HEK293 (cell line): ENCODE data around the gene HEG1.

ENCODE experiments used
- CTCF ChIA-PET: fragments of 350-600 bp; formaldehyde crosslinking; extraction: SDS; loops from one replicate; lab custom pipeline; 2021; ENCODE audit warnings: antibody characterized with exemption; lab: Yijun Ruan, JAX
- POLR2A ChIA-PET: fragments of 300-600 bp; formaldehyde crosslinking; extraction: SDS; loops from one replicate; lab custom pipeline; 2020; ENCODE audit warnings: antibody characterized with exemption, inconsistent platforms; lab: Yijun Ruan, JAX
- H3K27ac ChIP-seq: fragments of 200-500 bp; sonication (Bioruptor generic); 2 replicates; pipeline ENCODE4 v1.5.1; 2014; ENCODE audit warnings: low read depth, low read length, control low read depth, inconsistent platforms; ENCODE audit errors: extremely low read depth
- H3K36me3 ChIP-seq, 2 experiments: fragments of 200-500 bp in 1 of 2; sonication (Bioruptor generic) in 1 of 2; 1 replicate in 1 of 2; 2 replicates in 1 of 2; pipeline ENCODE4 v1.5.1; 2014 to 2017; ENCODE audit warnings: inconsistent platforms in 2 of 2, low read length in 2 of 2; ENCODE audit not compliant: control insufficient read depth in 2 of 2, insufficient read depth in 1 of 2
- H3K4me1 ChIP-seq: fragments of 200-500 bp; sonication (Bioruptor generic); 2 replicates; pipeline ENCODE4 v1.5.1; 2014; ENCODE audit warnings: mild to moderate bottlenecking, low read length, inconsistent platforms; ENCODE audit not compliant: control insufficient read depth, insufficient read depth
- H3K4me3 ChIP-seq: 2 replicates; pipeline ENCODE4 v1.5.1; 2011; ENCODE audit warnings: low read depth, mild to moderate bottlenecking, control low read depth, low read length, moderate library complexity
- H3K9me3 ChIP-seq: fragments of 200-500 bp; sonication (Bioruptor generic); 2 replicates; pipeline ENCODE4 v1.5.1; 2014; ENCODE audit warnings: low read depth, low read length, inconsistent platforms; ENCODE audit not compliant: control insufficient read depth, insufficient read depth
- IKZF3 ChIP-seq: fragments of 450-650 bp; IDR thresholded peaks from 2 replicates; pipeline ENCODE4 v1.5.0; 2018; ENCODE audit warnings: missing biosample characterization, mild to moderate bottlenecking, missing genetic modification characterization, moderate library complexity
- MEIS1 ChIP-seq: sonication (generic); formaldehyde crosslinking; IDR thresholded peaks from 2 replicates; pipeline ENCODE4 v1.8.1; 2022; ENCODE audit warnings: missing genetic modification reagents, mild to moderate bottlenecking, borderline replicate concordance
- SALL2 ChIP-seq: fragments of 450-650 bp; formaldehyde crosslinking; IDR thresholded peaks from 2 replicates; pipeline ENCODE4 v1.5.0; 2017; ENCODE audit warnings: missing biosample characterization, mild to moderate bottlenecking, missing genetic modification characterization, borderline replicate concordance
- SP3 ChIP-seq: fragments of 450-650 bp; formaldehyde crosslinking; IDR thresholded peaks from 2 replicates; pipeline ENCODE4 v1.5.1; 2016; ENCODE audit warnings: missing biosample characterization, missing genetic modification characterization
- YY2 ChIP-seq: fragments of 450-650 bp; formaldehyde crosslinking; IDR thresholded peaks from 2 replicates; pipeline ENCODE4 v1.5.1; 2016; ENCODE audit warnings: missing biosample characterization, missing genetic modification characterization
- ZBTB21 ChIP-seq: fragments of 450-650 bp; formaldehyde crosslinking; IDR thresholded peaks from 2 replicates; pipeline ENCODE4 v1.5.1; 2017; ENCODE audit warnings: missing biosample characterization, missing genetic modification characterization
- ZBTB8A ChIP-seq: fragments of 450-650 bp; formaldehyde crosslinking; IDR thresholded peaks from 2 replicates; pipeline ENCODE4 v1.5.1; 2016; ENCODE audit warnings: missing biosample characterization, missing genetic modification characterization
- ZFP41 ChIP-seq: fragments of 450-650 bp; formaldehyde crosslinking; IDR thresholded peaks from 2 replicates; pipeline ENCODE4 v1.5.1; 2016; ENCODE audit warnings: missing biosample characterization, missing genetic modification characterization, borderline replicate concordance
- ZFP69B ChIP-seq: fragments of 450-650 bp; formaldehyde crosslinking; IDR thresholded peaks from 2 replicates; pipeline ENCODE4 v1.5.1; 2016; ENCODE audit warnings: missing biosample characterization, missing genetic modification characterization
- ZNF157 ChIP-seq: fragments of 450-650 bp; formaldehyde crosslinking; IDR thresholded peaks from 2 replicates; pipeline ENCODE4 v1.5.1; 2016; ENCODE audit warnings: missing biosample characterization, missing genetic modification characterization
- ZNF202 ChIP-seq: fragments of 450-650 bp; formaldehyde crosslinking; IDR thresholded peaks from 2 replicates; pipeline ENCODE4 v1.5.1; 2016; ENCODE audit warnings: missing biosample characterization, missing genetic modification characterization, borderline replicate concordance
- ZNF24 ChIP-seq: fragments of 450-650 bp; formaldehyde crosslinking; IDR thresholded peaks from 2 replicates; pipeline ENCODE4 v1.5.1; 2016; ENCODE audit warnings: missing biosample characterization, missing genetic modification characterization
- ZNF404 ChIP-seq: fragments of 450-650 bp; formaldehyde crosslinking; IDR thresholded peaks from 2 replicates; pipeline ENCODE4 v1.5.1; 2017; ENCODE audit warnings: missing biosample characterization, missing genetic modification characterization
- ZNF621 ChIP-seq: fragments of 450-650 bp; formaldehyde crosslinking; IDR thresholded peaks from 2 replicates; pipeline ENCODE4 v1.5.1; 2017; ENCODE audit warnings: missing biosample characterization, missing genetic modification characterization
- ZNF660 ChIP-seq: fragments of 450-650 bp; IDR thresholded peaks from 2 replicates; pipeline ENCODE4 v1.5.1; 2018; ENCODE audit warnings: missing biosample characterization, mild to moderate bottlenecking, missing genetic modification characterization
- ZSCAN23 ChIP-seq: fragments of 450-650 bp; formaldehyde crosslinking; IDR thresholded peaks from 2 replicates; pipeline ENCODE4 v1.5.1; 2016; ENCODE audit warnings: missing biosample characterization, missing genetic modification characterization
- TF ChIP-seq, protein P1 (sequence below): fragments of 450-650 bp; formaldehyde crosslinking; IDR thresholded peaks from 2 replicates; pipeline ENCODE4 v1.5.1; 2017; ENCODE audit warnings: missing biosample characterization, mild to moderate bottlenecking, missing genetic modification characterization, moderate library complexity
- TF ChIP-seq, protein P2 (sequence below): fragments of 450-650 bp; formaldehyde crosslinking; IDR thresholded peaks from 2 replicates; pipeline ENCODE4 v1.5.1; 2016; ENCODE audit warnings: missing biosample characterization, missing genetic modification characterization
- TF ChIP-seq, protein P3 (sequence below): fragments of 450-650 bp; IDR thresholded peaks from 2 replicates; pipeline ENCODE4 v1.5.1; 2018; ENCODE audit warnings: missing biosample characterization, missing genetic modification characterization
- TF ChIP-seq, protein P4 (sequence below): fragments of 450-650 bp; formaldehyde crosslinking; IDR thresholded peaks from 2 replicates; pipeline ENCODE4 v1.5.0; 2017; ENCODE audit warnings: missing biosample characterization, missing genetic modification characterization, borderline replicate concordance
- TF ChIP-seq, protein P5 (sequence below): fragments of 450-650 bp; formaldehyde crosslinking; IDR thresholded peaks from 2 replicates; pipeline ENCODE4 v1.5.1; 2016; ENCODE audit warnings: missing biosample characterization, missing genetic modification characterization

The HEG1 gene

DNA sequence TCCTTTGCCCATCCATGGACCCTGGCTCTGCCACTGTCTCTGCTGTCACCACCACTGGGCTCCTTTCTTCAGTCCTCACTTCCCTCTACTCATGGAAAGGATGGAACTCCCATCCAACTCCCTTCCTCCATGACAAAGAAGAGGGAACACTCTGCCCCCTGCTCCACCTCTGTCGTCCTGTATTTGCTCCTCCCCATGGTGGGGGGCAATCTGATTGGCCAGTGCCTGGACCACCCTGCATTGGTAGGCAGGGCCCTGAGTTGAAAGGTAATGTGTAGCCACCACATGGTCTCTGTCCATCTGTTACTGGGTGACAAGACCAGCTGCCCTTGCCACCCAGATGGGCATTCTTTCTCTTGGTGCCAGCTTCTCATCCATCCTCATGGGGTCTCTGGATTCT, 20.7 kb upstream of the HEG1 start (continued):
- no peak for TF ChIP-seq YY2 (tag by site-specific recombination)
- no peak for TF ChIP-seq SALL2 (tag by site-specific recombination)
- no peak for TF ChIP-seq ZNF660
- TF ChIP-seq, protein P1, sequence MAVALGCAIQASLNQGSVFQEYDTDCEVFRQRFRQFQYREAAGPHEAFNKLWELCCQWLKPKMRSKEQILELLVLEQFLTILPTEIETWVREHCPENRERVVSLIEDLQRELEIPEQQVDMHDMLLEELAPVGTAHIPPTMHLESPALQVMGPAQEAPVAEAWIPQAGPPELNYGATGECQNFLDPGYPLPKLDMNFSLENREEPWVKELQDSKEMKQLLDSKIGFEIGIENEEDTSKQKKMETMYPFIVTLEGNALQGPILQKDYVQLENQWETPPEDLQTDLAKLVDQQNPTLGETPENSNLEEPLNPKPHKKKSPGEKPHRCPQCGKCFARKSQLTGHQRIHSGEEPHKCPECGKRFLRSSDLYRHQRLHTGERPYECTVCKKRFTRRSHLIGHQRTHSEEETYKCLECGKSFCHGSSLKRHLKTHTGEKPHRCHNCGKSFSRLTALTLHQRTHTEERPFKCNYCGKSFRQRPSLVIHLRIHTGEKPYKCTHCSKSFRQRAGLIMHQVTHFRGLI (tag by site-specific recombination) = no peak
- TF ChIP-seq, protein P2, sequence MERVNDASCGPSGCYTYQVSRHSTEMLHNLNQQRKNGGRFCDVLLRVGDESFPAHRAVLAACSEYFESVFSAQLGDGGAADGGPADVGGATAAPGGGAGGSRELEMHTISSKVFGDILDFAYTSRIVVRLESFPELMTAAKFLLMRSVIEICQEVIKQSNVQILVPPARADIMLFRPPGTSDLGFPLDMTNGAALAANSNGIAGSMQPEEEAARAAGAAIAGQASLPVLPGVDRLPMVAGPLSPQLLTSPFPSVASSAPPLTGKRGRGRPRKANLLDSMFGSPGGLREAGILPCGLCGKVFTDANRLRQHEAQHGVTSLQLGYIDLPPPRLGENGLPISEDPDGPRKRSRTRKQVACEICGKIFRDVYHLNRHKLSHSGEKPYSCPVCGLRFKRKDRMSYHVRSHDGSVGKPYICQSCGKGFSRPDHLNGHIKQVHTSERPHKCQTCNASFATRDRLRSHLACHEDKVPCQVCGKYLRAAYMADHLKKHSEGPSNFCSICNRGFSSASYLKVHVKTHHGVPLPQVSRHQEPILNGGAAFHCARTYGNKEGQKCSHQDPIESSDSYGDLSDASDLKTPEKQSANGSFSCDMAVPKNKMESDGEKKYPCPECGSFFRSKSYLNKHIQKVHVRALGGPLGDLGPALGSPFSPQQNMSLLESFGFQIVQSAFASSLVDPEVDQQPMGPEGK (tag by site-specific recombination) = no peak
- no peak for TF ChIP-seq ZSCAN23
- TF ChIP-seq ZNF202 = no peak
- no peak for TF ChIP-seq MEIS1 (CRISPR knock-in tag)
- TF ChIP-seq, protein P3, sequence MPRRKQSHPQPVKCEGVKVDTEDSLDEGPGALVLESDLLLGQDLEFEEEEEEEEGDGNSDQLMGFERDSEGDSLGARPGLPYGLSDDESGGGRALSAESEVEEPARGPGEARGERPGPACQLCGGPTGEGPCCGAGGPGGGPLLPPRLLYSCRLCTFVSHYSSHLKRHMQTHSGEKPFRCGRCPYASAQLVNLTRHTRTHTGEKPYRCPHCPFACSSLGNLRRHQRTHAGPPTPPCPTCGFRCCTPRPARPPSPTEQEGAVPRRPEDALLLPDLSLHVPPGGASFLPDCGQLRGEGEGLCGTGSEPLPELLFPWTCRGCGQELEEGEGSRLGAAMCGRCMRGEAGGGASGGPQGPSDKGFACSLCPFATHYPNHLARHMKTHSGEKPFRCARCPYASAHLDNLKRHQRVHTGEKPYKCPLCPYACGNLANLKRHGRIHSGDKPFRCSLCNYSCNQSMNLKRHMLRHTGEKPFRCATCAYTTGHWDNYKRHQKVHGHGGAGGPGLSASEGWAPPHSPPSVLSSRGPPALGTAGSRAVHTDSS (tag by site-specific recombination) = no peak
- no peak for TF ChIP-seq ZNF404 (tag by site-specific recombination)

DNA sequence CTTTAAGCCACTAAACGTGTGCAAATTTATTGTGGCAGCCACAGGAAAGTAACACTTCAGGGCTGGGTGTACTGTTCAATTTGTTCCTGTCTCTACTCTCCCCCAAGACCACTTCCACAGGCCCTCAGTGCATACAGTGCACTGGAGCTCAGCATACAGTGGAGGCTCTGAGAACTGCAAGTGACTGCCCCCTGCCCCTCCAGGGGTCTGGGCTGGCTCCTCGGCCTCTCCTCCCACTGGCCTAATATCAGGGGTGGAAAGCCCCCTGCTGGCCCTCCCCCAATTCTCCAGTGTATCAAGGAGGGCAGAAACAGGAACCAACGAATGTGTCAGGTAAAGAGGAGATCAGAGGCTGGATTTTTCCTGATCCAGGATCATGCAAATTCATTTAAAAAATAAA, 19.9 kb upstream of the HEG1 start:
- H3K36me3 ChIP-seq = no peaks in the 10 kb centered on the region
- H3K27ac ChIP-seq = no peak overlapping the region
- TF ChIP-seq ZFP41 (tag by site-specific recombination) (no peak), ZNF157 (tag by site-specific recombination) (no peak), ZNF621 (tag by site-specific recombination) (no peak)
- CTCF ChIA-PET = interaction anchor here (0.6 kb wide), 1 partner anchor 116 kb away, joined by 3 read pairs; no protein-coding TSS in a partner anchor
- H3K9me3 ChIP-seq = no peaks in the 10 kb centered on the region
- no peak overlapping the region for H3K4me3 ChIP-seq
- H3K4me1 ChIP-seq = no peaks in the 10 kb centered on the region
- POLR2A ChIA-PET = no interaction called here

DNA sequence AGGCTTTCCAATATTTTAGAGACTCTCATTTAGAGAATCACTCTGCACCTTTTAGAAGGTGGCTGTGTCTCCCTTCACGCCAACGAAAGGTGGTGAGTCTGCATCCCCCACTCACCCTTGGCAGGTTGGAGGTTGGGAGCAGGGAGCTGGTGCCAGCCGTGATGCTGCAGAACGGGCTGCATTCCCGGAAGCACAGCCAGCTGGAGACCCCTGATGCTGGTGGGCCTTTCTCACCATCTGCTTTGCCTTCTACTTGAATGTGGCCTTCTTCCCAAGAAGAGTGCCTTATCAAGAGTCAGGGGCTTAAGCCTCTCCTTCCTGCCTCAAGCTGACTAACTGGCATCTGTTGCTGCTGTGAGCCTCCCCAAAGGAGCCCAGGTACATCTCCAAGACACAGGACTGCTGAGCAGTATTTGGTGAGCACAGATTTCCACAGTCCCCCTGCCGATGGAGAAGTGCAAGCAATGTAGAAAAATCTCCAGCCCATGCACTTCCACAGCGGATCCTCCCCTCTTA, 17.7 kb upstream of the HEG1 start:
- CTCF ChIA-PET = no interaction called here
- TF ChIP-seq ZBTB21 = no peak
- TF ChIP-seq, protein P1 (tag by site-specific recombination) = no peak
- no peak for TF ChIP-seq ZBTB8A
- TF ChIP-seq, protein P3 (tag by site-specific recombination) = no peak
- TF ChIP-seq ZFP69B (tag by site-specific recombination) = no peak
- no peak for TF ChIP-seq IKZF3
- no peak for TF ChIP-seq SP3 (tag by site-specific recombination)
- TF ChIP-seq ZNF202 = no peak
- TF ChIP-seq ZNF24 (tag by site-specific recombination) = no peak
- TF ChIP-seq, protein P4, sequence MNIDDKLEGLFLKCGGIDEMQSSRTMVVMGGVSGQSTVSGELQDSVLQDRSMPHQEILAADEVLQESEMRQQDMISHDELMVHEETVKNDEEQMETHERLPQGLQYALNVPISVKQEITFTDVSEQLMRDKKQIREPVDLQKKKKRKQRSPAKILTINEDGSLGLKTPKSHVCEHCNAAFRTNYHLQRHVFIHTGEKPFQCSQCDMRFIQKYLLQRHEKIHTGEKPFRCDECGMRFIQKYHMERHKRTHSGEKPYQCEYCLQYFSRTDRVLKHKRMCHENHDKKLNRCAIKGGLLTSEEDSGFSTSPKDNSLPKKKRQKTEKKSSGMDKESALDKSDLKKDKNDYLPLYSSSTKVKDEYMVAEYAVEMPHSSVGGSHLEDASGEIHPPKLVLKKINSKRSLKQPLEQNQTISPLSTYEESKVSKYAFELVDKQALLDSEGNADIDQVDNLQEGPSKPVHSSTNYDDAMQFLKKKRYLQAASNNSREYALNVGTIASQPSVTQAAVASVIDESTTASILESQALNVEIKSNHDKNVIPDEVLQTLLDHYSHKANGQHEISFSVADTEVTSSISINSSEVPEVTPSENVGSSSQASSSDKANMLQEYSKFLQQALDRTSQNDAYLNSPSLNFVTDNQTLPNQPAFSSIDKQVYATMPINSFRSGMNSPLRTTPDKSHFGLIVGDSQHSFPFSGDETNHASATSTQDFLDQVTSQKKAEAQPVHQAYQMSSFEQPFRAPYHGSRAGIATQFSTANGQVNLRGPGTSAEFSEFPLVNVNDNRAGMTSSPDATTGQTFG (tag by site-specific recombination) = no peak
- TF ChIP-seq, protein P5, sequence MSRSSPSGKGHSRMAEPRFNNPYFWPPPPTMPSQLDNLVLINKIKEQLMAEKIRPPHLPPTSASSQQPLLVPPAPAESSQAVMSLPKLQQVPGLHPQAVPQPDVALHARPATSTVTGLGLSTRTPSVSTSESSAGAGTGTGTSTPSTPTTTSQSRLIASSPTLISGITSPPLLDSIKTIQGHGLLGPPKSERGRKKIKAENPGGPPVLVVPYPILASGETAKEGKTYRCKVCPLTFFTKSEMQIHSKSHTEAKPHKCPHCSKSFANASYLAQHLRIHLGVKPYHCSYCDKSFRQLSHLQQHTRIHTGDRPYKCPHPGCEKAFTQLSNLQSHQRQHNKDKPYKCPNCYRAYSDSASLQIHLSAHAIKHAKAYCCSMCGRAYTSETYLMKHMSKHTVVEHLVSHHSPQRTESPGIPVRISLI (tag by site-specific recombination) = no peak

More for the DNA sequence above, 17.7 kb upstream of the HEG1 start:
- Histone ChIP-seq H3K4me3 (no peak overlapping the region), H3K4me1 (no peaks in the 10 kb centered on the region), H3K27ac (no peak overlapping the region), H3K9me3 (no peaks in the 10 kb centered on the region), H3K36me3 (no peaks in the 10 kb centered on the region)
- POLR2A ChIA-PET = no interaction called here
